ENCODE results near the gene OSBPL5.
"Not testable (repeated sequence)": the region's sequence is repeated elsewhere in the genome, so short reads cannot be mapped to it uniquely, and the experiment has no call there.

The OSBPL5 gene

DNA sequence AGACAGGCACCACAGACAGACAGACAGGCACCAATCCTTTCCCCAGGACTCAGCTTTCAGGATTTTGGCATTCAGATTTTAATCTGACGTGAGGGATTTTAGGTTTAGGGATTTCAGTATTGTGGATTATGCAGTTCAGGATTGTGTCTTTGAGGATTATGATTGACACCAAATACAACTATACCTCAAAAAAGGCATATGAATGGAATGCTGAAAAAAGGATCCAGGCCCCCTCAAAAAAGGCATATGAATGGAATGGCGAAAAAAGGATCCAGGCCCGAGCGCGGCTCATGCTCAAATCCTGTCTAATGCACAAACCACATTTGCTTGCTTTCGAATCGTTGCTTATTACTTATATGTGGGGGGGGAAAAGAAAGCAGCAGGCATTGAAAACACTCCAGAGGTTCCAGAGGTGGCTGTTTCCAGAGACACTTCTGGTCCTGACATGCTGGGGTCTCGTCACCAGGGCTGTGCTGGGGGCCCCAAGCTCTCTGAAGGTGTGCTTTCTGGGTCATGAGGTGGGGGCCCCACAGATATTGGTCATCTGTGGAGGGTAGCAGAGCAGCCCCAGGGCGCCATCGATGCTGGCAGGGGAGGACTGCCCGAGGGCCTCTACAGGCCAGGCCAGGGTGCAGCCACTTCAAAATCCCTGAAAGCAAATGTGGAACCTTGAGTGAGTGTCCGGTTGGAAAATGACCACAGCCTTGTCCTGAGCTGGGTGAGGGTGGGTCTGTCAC is 16.8 kb upstream of the OSBPL5 start:
- no peak for DNase-seq (ENCODE audit: low spot score)

DNA sequence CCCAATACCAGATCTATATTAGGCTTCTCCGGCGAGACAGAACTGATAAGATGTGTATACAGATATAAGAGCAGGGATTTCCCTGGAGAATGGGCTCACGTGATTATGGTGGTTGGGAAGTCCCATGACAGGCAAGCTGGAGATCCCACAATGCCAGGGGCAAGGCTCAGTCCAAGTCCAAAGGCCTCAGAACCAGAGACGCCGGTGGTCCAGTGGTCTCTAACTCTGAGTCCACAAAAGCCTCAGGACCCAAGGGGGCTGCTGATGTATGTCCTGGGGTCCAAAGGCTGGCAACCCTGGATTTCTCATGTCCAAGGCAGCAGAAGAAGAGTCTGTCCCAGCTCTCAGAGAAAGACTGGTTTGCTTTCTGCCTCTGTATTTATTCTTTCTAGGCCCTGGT is 15.8 kb upstream of the OSBPL5 start:
- no peak for DNase-seq (ENCODE audit: low spot score)

DNA sequence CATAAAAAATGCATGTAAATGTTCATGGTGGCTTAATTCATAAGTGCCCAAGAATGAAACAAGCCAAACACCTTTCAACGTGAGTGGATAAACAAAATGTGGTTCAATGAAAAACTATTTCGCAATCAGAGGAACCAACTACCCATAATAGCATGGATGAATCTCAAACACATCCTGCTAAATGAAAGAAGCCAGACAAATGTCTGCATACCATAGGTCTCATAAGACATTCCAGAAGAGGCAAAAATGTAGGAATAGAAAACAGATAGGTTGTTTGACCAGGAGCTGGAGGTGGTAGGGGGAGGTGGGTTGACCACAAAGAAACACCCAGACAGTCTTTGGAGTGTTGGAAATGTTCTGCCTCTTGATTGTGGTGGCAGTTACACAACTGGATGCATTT is 13.2 kb upstream of the OSBPL5 start:
- DNase-seq (ENCODE audit: low spot score): no peak

DNA sequence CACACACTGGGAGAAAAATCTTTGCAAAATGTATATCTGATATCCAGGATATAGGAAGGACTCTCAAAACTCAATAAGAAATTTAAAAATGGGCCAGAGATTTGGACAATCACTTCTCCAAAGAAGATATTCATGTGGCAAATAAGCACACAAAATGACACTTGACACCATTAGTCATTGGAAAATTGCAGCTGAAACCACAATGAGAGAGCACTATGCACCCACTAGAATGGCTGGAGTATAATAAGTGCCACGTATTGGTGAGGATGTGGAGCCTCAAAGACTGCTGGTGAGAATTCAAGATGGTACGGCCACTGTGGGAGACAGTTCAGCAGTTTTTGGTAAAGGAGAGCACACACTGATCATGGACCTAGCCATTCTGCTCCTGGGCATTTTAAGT is 12.8 kb upstream of the OSBPL5 start:
- DNase-seq (ENCODE audit: low spot score): no peak

DNA sequence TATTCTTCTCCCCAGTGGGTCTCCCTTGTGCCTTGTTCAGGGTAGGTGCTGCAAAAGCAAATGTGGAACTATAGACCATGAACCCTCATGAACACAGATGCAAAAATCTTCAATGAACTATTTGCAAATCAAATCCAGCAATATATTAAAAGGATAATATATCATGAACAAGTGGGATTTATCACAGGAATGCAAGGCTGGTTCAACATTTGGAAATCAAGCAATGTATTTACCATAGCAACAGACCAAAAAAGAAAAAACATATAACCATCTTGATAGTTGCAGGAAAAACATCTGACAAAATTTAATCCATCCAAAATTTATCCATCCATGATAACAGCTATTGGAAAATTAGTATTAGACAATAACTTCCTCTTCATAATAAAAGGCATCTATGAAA is 11.4 kb upstream of the OSBPL5 start:
- DNase-seq (ENCODE audit: low spot score): no peak

DNA sequence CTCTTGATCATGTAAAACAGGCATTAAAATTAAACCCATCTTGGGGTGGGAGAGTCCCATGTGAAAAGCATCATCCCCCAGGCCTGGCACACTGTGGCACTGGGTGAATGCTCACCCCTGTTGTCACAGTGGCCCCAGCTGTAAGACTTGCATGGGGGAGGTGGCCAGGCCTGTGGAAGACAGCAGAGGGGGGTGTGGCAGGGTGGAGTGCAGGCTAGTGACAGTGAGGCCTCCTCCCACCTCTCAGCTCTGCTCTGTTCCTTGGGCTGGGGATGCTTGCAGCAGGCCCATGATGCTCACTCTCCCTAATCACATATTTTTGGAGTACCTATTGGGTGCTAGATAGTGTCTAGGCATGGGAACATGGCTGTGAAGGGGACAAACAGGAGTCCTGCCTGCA is 10.1 kb upstream of the OSBPL5 start:
- no peak for DNase-seq (ENCODE audit: low spot score)

DNA sequence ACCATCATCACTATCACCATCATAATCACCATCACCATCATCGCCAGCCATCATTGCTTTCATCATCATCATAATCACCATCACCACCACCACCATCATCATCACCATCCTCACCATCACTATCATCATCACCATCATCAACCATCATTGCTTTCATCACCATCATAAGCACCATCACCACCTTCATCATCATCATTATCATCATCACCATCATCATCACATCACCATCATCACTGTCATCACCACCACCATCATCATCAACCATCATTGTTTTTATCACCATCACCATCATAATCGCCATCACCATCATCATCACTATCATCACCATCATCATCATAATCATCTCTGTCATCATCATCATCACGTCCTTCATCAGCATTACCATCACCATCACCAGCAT is 9.3 kb upstream of the OSBPL5 start:
- no peak for DNase-seq (ENCODE audit: low spot score)

DNA sequence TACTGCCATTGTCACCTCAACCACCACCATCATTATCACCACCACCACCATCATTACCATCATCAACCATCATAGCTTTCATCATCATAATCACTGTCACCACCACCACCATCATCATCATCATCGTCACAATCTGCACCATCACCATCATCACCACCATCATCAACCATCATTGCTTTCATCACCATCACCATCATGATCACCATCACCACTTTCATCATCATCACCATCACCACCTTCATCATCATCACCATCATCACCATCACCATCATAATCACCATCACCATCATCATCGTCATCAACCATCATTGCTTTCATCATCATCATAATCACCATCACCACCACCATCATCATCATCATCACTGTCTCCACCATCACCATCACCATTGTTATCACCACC is 8.7 kb upstream of the OSBPL5 start:
- no peak for DNase-seq (ENCODE audit: low spot score)

DNA sequence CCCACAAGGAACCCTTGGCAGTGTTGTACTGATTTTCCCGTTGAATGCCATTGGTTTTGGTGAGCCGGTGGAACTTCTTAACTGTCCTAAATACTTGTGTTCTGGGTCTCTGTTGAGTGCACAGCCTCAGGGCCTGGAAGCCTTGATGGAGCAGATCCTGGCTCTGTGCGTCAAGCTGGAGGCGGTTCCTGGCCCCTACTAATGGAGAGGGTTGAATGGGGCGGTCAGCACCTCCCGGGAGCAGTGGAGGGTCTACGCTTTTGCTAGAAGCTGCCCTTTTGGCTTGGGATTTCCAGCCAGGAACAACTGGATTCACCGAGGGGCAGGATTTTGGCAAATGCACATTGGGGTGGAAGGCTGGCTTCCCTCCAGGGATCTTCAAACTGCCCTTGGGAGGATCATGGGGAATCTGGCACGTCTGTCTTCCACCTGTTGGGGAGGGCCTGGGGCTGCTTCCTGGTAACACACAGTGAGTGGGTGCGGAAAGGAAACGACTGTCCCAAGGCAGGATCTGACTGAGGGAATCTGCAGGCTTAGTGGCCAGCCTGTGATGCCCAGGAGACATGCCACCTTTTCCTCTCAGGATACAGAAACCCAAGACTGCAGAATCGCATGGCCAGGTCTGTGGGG is 6.9 kb upstream of the OSBPL5 start:
- no peak for DNase-seq (ENCODE audit: low spot score)

DNA sequence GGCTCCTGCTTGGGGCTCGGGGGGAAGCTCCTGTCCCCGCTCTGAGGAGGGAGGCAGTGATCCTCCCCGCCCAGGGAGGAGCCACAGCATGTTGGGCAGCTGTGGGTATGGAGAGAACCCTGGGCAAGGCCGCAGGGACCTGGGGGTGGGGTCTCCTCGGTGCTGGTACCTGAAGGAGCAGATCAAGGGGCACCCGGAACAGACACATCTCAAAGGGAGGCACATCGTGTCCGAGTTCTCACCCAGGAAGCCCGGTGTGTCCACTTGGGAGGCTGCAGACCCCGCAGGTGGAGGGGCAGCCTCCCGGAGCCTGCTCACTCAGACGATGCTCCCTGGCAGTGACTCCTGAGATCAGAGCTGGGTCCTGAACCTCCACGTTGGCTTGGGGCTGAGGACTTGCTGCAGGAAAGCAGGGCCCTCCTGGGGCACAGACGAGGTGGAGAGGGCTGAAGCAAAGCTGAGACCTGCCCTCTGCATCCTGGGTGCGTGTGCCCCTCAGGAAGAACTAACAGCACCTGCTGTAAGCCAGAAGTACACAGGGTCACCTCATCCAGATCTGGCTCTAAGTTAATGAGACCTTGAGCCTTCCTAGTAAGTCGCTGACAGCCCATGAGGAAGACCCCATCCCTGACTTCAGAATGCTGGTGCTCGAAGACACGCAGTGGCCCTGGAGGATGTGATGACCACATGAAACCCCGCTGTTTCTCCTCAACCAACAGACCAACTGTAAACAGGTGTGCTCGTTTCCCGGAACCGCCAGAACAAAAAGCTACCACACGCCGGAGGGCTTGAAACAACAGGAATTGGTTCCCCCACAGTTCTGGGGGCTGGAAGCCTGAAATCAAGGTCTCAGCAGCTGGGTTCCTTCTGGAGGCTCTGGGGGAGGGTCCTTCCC is 5.9 kb upstream of the OSBPL5 start:
- DNase-seq (ENCODE audit: low spot score): no peak

DNA sequence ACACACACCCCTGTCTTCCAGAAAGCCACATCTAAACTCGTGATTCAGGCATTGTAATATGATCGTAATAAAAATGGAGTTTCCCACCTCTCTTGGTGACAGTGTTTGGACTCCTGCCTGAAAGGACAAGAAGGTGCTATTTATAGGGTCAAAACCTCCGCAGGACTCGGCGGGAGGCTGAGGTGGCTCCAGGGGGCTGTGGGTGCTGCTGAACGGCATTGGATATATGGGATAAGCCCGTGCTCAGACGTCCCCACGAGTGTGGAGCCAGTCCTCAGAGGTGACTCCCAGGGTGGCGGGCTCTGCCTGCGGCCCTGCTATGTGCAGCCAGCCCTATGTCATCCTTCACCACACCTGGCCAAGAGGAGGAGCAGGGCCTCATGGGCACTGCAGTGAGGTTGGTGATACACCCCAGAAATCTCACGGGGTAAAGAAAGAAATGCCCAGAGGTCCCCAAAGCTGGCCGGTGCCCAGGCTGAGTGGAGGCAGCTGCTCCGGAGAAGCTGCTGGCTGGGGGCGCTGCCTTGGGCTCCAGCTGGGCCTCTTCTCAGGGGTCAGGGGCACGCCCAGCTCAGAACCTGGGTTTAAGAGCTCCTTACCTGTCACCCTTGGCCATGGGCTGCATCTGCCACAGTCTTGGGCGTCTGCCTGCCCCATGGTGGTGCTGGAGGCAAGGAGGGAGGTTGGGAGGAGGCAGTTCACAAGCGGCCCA is 5.1 kb upstream of the OSBPL5 start:
- no peak for DNase-seq (ENCODE audit: low spot score)

DNA sequence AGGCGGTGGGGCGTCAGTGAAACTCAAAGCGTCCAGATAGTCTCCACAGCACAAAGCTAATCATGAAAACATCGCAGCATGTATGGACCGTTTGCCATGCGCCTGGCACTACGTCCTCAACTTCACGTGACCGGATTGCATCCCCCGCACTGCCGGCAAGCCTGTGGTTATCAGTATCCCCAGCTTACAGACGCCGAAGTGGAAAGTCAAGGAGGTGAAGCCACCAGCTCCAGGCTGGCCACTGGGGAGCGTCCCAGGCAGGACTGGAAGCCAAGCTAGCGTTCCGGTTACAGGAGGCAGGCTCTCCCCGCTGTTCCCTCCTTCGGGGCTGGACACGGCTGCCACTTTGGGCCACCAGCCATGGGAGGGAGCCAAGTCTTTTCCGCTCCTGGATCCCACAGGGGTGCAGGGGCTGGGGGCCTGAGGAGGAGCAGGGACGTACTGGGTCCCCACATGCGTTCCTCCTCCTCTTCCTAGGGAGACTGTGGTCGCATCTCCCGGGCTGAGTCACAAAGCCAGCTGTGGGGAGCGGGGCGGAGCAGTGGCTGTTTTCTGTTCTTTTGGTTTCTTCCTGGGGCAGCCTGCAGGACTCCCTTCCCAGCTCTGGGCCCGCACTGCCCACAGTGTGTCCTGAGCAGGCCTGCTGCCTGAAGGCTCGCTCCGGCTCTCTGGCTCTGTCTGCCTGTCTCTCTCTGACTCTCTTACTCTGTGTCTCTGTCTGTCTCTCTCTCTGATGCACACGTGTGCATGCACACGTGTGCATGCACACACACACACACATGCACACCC is 4.3 kb upstream of the OSBPL5 start:
- peak; percentile 85 for DNase-seq (ENCODE audit: low spot score)

DNA sequence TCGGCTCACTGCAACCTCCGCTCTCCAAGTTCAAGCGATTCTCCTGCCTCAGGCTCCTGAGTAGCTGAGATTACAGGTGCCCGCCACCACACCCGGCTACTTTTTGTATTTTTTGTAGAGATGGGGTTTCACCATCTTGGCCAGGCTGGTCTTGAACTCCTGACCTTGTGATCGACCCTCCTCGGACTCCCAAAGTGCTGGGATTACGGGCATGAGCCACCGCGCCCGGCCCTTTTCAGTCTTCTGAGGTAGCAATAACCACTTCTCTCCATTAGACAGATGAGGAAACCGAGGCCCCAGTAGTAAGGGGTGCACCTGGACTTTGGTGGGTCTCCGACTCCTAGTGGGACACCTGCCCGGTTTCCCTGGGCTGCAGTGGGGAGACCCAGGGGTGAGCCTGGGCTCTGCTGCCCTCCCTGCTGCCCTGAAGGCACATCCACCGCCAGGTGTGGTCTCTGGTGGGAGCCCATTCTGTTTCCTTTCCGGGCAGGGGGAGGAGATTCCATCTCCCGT is 3.7 kb upstream of the OSBPL5 start:
- DNase-seq (ENCODE audit: low spot score): not testable (repeated sequence)

DNA sequence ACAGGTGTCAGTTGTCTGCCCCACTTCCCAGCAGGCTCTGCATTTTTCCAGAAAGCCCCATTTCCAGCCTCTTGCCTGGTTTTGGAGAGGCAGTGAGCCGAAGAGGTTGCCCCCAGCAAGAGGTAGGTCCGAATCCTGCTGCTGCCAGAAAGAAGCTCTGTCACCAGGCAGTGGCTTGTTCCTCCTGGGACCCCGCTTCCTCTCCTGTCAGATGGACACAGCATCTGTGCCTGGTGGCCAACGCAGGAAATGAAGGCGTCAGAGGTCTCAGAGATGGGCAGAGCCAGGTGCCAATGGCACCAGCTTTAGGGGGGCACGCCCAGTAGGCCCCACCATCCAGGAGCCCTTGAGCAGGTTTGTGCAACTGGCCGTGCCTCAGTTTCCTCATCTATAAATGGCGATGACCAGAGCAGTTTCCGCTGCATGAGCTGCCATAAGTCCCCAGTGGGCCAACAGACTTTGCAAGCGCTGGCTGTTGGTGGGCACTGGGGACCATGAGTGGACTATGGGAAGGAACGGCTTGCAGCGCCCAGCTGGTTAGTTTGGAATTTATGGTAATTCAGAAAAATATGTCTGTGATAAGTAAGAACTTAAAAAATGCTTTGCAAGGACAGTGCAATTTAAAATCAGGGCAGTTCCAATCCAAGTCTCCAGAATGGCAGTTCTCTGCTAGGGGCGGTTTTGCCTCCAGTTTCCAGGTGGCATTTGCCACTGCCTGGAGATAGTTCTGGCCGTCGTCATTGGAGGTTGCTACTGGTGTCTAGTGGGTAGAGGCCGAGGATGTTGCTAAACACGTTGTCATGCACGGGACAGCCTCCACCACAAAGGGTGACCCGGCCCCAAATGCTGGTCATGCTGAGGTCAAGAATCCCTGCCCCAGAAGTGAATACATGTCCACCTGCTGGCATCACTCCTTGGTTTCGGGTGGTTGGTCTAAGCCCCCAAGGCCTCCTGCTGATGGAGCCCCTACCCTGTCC is 2.3 kb upstream of the OSBPL5 start:
- DNase-seq (ENCODE audit: low spot score): no peak

DNA sequence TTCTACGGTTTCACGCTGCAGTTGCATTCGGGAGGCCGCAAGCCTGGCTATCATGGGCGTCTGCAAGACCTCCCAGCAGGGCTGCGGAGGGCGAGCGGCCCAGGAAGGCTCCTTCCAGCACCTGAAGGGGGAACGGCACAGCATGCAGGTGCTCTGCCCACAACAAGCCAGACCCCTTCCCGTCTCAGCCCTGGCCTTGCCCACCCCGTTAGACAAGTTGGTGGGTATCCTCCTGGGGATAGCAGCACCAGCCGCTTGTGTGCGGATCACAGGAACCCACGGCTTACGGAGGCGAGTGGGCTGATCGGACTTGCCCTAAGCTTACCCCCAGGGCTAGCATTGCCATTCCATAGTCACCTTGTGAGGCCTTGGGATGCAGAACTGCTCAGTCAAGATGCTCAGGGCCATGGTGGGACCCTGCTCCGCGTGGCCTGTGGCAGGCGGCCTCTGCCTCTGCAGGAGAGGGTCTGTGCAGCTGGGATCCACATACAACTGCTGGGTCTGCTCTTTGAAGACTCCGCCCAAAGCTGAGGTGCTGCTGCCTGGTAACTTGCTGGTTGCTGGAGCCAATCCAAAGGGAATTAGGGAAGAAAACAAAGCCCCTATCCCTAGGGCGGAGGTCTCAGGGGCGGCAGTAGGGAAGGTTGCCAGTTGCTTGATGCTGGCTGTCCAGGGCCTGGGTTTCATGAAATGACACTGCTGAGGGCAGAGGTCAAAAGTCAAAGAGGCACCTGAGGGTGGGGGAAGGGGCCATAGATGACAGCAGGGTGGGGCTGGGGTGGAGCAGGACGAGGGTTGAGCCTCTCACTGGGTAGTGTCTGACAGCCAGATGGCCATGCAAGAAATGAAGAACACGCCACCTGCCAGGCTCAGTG is 1.4 kb upstream of the OSBPL5 start:
- DNase-seq (ENCODE audit: low spot score): no peak

DNA sequence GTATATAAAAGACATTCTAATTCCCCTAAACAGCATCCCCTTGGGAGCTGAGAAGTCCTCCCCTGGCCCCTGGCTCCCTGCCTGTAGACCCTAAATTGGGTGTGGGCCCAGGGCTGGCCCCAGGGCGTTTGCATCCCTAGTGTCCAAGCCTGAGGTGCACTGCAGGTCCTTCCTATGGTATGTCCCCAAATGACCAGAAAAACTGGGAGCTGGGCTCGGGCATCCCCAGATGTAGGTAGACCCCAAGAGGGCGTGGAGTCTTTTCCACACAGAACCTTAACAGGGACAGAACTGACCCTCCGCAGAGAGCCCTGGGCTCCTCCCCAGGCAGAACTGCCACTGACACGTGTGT is 782 bp upstream of the OSBPL5 start:
- DNase-seq (ENCODE audit: low spot score): no peak

DNA sequence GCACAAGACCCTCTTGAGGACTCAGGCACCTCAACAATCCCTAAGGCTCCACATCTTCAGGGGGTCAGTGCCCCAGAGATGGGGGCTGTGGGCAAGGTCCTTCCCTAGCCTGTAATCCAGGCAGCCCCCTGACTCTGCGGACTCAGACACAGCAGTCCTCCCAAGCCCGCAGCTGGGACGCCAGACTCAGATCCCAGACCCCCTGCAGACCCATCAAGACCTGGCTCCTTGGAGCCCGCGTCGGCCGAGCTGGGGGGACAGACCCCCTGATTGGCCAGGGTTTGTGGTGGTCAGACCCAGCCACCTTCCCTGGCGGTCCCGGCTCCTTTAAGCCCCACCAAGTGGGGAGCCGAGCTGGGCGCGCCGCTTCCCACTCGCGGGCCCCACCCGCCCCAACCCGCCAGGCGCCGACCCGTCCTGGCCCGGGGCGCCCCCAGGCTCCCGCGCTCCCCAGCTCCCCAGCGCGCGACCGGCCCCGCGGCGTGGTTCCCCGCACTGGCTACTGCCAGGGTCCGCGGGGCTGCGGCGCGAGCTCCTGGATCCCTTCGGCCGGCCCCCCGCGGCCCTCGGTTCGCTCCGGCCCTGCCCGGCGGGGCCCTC is 458 bp downstream of the OSBPL5 start:
- DNase-seq (ENCODE audit: low spot score): peak; percentile 49

DNA sequence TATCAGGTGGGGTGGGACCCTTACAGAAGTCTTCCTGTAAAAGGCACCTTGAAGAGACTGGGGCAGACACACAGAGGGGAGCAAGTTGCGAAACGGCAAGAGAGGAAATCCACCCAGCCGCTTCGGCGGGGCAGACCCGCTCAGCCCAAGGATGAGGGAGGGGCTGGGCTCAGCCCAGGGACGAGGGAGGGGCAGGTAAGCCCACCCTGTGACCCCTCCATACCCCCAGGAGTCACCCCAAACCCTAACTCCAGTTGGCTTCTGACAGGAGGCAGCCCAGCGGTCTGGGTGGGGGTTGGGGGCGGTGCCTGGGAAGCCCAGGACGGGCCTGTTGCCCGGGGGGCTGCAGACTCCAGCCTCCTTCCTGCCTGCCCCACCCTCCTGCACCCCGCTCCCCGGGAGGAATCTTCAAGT is 965 bp downstream of the OSBPL5 start:
- DNase-seq (ENCODE audit: low spot score): no peak

Measured in AG20443 (cell line).